ENCODE data around the gene ANKRD24. TPM values are rescaled to one million over a fixed set of nuclear protein-coding genes. Genes with fewer than 3 reads are reported as not detected.
"Not testable (repeated sequence)": the region's sequence is repeated elsewhere in the genome, so short reads cannot be mapped to it uniquely, and the experiment has no call there.

Gene ANKRD24
- polyA plus RNA-seq (2013, experiment 1 of 2), result 0.60 TPM
- 0.64 TPM for polyA plus RNA-seq (2013, experiment 2 of 2)

GRCh38 chr19:4182084-4182810 is at the start of gene ANKRD24, which contains the start of gene SIRT6:
ANKRD24 (plus strand) TSS chr19:4182689; CDS start chr19:4186426, 3,737 bp downstream.
SIRT6 (minus strand) TSS chr19:4182563; CDS start chr19:4182539, 24 bp downstream.
- H3K36me3 ChIP-seq (replicated peaks in 1 of 2; ENCODE audit: control insufficient read depth in 2 of 2, insufficient read depth in 2 of 2, low read length in 2 of 2), result peaks cover 5 to 27% of the 10 kb centered on the region in 2 donors
- H2BK120ac ChIP-seq (ENCODE audit: low read depth, low read length), result no peak within 1 kb of the TSS
- H3K27me3 ChIP-seq (ENCODE audit: control insufficient read depth in 3 of 3, insufficient read depth in 3 of 3, low read depth in 1 of 3, low read length in 3 of 3), result no peaks in the 10 kb centered on the region
- H3K14ac ChIP-seq (ENCODE audit: low read length), result no peak within 1 kb of the TSS
- WGBS, 2 donors (ENCODE audit: extremely low coverage in 2 of 2, insufficient read length in 2 of 2, insufficient replicate concordance in 1 of 2), result no CpG with 5 or more reads among the region's 58 CpGs
- H3K4me3 ChIP-seq (ENCODE audit: low read length in 2 of 2), result peak within 1 kb of the TSS; percentile 88 to 95
- no peak within 1 kb of the TSS for H3K4ac ChIP-seq (ENCODE audit: low read length)
- peak within 1 kb of the TSS; percentile 87 for H3K9ac ChIP-seq (ENCODE audit: low read depth, low read length, poor library complexity)
- no peak within 1 kb of the TSS for H2BK15ac ChIP-seq (ENCODE audit: low read length)
- H3K79me1 ChIP-seq (ENCODE audit: low read depth, low read length), result peaks cover 7% of the 10 kb centered on the region
- peak within 1 kb of the TSS; percentile 93 for H2AFZ ChIP-seq (ENCODE audit: low read length)
- no peaks in the 10 kb centered on the region for H3K9me3 ChIP-seq (replicated peaks in 1 of 2; ENCODE audit: control insufficient read depth in 2 of 2, insufficient read depth in 1 of 2, low read depth in 1 of 2, low read length in 2 of 2)
- H3K27ac ChIP-seq (replicated peaks; ENCODE audit: low read length), result no peak within 1 kb of the TSS
- peaks cover 0 to 7% of the 10 kb centered on the region in 2 donors for H3K4me1 ChIP-seq (ENCODE audit: control insufficient read depth in 2 of 2, insufficient read depth in 1 of 2, low read depth in 1 of 2, low read length in 2 of 2)
- H2BK5ac ChIP-seq (ENCODE audit: low read length), result peak within 1 kb of the TSS; percentile 33
- peak within 1 kb of the TSS; percentile 29 for H3K23ac ChIP-seq (ENCODE audit: low read depth, low read length, poor library complexity)
- H4K8ac ChIP-seq (ENCODE audit: low read depth, low read length), result no peak within 1 kb of the TSS
- peak within 1 kb of the TSS; percentile 71 for H3K18ac ChIP-seq (ENCODE audit: low read length)
- no peak within 1 kb of the TSS for H2BK12ac ChIP-seq (ENCODE audit: low read length)
- peak within 1 kb of the TSS; percentile 67 for H2AK5ac ChIP-seq (ENCODE audit: low read depth, low read length)
- peak within 1 kb of the TSS; percentile 85 for H3K4me2 ChIP-seq (ENCODE audit: insufficient read depth, low read length, poor library complexity, severe bottlenecking)
- DNase-seq (ENCODE audit: low spot score), result peak; percentile 86
- no peak within 1 kb of the TSS for H4K91ac ChIP-seq (ENCODE audit: low read depth, low read length, poor library complexity)

- no peak overlapping the region for H2BK15ac ChIP-seq (ENCODE audit: low read length)
- H3K23ac ChIP-seq (ENCODE audit: low read depth, low read length, poor library complexity), result no peak overlapping the region
- H3K4me2 ChIP-seq (ENCODE audit: insufficient read depth, low read length, poor library complexity, severe bottlenecking), result no peak overlapping the region
- H3K9me3 ChIP-seq (replicated peaks in 1 of 2; ENCODE audit: control insufficient read depth in 2 of 2, insufficient read depth in 1 of 2, low read depth in 1 of 2, low read length in 2 of 2), result no peaks in the 10 kb centered on the region
- no peak overlapping the region for H2BK12ac ChIP-seq (ENCODE audit: low read length)
- H3K27ac ChIP-seq (replicated peaks; ENCODE audit: low read length), result no peak overlapping the region
- no peak overlapping the region for H3K4me3 ChIP-seq (ENCODE audit: low read length in 2 of 2)
- no peak overlapping the region for H4K8ac ChIP-seq (ENCODE audit: low read depth, low read length)
- H3K9ac ChIP-seq (ENCODE audit: low read depth, low read length, poor library complexity), result no peak overlapping the region
- no peak overlapping the region for H2BK5ac ChIP-seq (ENCODE audit: low read length)
- no peaks in the 10 kb centered on the region for H3K79me1 ChIP-seq (ENCODE audit: low read depth, low read length)
- no peak overlapping the region for H3K18ac ChIP-seq (ENCODE audit: low read length)
- peaks cover 0 to 3% of the 10 kb centered on the region in 2 donors for H3K4me1 ChIP-seq (ENCODE audit: control insufficient read depth in 2 of 2, insufficient read depth in 1 of 2, low read depth in 1 of 2, low read length in 2 of 2)
- WGBS, 2 donors (ENCODE audit: extremely low coverage in 2 of 2, insufficient read length in 2 of 2, insufficient replicate concordance in 1 of 2), result no CpG with 5 or more reads among the region's 6 CpGs
- peak overlapping the region; percentile 19 for H2AFZ ChIP-seq (ENCODE audit: low read length)
- no peak for DNase-seq (ENCODE audit: low spot score)
- no peak overlapping the region for H2BK120ac ChIP-seq (ENCODE audit: low read depth, low read length)
- no peaks in the 10 kb centered on the region for H3K27me3 ChIP-seq (ENCODE audit: control insufficient read depth in 3 of 3, insufficient read depth in 3 of 3, low read depth in 1 of 3, low read length in 3 of 3)
- H3K4ac ChIP-seq (ENCODE audit: low read length), result no peak overlapping the region
- H3K14ac ChIP-seq (ENCODE audit: low read length), result no peak overlapping the region
- H2AK5ac ChIP-seq (ENCODE audit: low read depth, low read length), result no peak overlapping the region
- no peak overlapping the region for H4K91ac ChIP-seq (ENCODE audit: low read depth, low read length, poor library complexity)
- H3K36me3 ChIP-seq (replicated peaks in 1 of 2; ENCODE audit: control insufficient read depth in 2 of 2, insufficient read depth in 2 of 2, low read length in 2 of 2), result no peaks in the 10 kb centered on the region
These were observed 48.1 kb upstream of the ANKRD24 start for GRCh38 chr19:4134351-4134750.

- not testable (repeated sequence) for H3K9ac ChIP-seq (ENCODE audit: low read depth, low read length, poor library complexity); H3K27me3 ChIP-seq (ENCODE audit: control insufficient read depth in 3 of 3, insufficient read depth in 3 of 3, low read depth in 1 of 3, low read length in 3 of 3); H2AK5ac ChIP-seq (ENCODE audit: low read depth, low read length); H2BK120ac ChIP-seq (ENCODE audit: low read depth, low read length); DNase-seq (ENCODE audit: low spot score); H3K14ac ChIP-seq (ENCODE audit: low read length); H3K4me2 ChIP-seq (ENCODE audit: insufficient read depth, low read length, poor library complexity, severe bottlenecking); H4K8ac ChIP-seq (ENCODE audit: low read depth, low read length); H3K79me1 ChIP-seq (ENCODE audit: low read depth, low read length); H2BK5ac ChIP-seq (ENCODE audit: low read length); H3K23ac ChIP-seq (ENCODE audit: low read depth, low read length, poor library complexity); H2BK12ac ChIP-seq (ENCODE audit: low read length); H3K4me3 ChIP-seq (ENCODE audit: low read length in 2 of 2); H2AFZ ChIP-seq (ENCODE audit: low read length); H3K18ac ChIP-seq (ENCODE audit: low read length); H3K4ac ChIP-seq (ENCODE audit: low read length); H4K91ac ChIP-seq (ENCODE audit: low read depth, low read length, poor library complexity); H3K9me3 ChIP-seq (replicated peaks in 1 of 2; ENCODE audit: control insufficient read depth in 2 of 2, insufficient read depth in 1 of 2, low read depth in 1 of 2, low read length in 2 of 2); H3K36me3 ChIP-seq (replicated peaks in 1 of 2; ENCODE audit: control insufficient read depth in 2 of 2, insufficient read depth in 2 of 2, low read length in 2 of 2); H3K27ac ChIP-seq (replicated peaks; ENCODE audit: low read length); H2BK15ac ChIP-seq (ENCODE audit: low read length); H3K4me1 ChIP-seq (ENCODE audit: control insufficient read depth in 2 of 2, insufficient read depth in 1 of 2, low read depth in 1 of 2, low read length in 2 of 2)
- WGBS, 2 donors (ENCODE audit: extremely low coverage in 2 of 2, insufficient read length in 2 of 2, insufficient replicate concordance in 1 of 2), result no CpG with 5 or more reads among the region's 9 CpGs
These were observed 47.1 kb upstream of the ANKRD24 start for GRCh38 chr19:4135386-4135785.

- Histone ChIP-seq H3K18ac (ENCODE audit: low read length) (no peak overlapping the region), H3K36me3 (replicated peaks in 1 of 2; ENCODE audit: control insufficient read depth in 2 of 2, insufficient read depth in 2 of 2, low read length in 2 of 2) (no peaks in the 10 kb centered on the region), H4K8ac (ENCODE audit: low read depth, low read length) (no peak overlapping the region), H2BK5ac (ENCODE audit: low read length) (no peak overlapping the region), H2AFZ (ENCODE audit: low read length) (no peak overlapping the region), H3K9me3 (replicated peaks in 1 of 2; ENCODE audit: control insufficient read depth in 2 of 2, insufficient read depth in 1 of 2, low read depth in 1 of 2, low read length in 2 of 2) (no peaks in the 10 kb centered on the region), H2BK15ac (ENCODE audit: low read length) (no peak overlapping the region), H3K4ac (ENCODE audit: low read length) (no peak overlapping the region), H2BK120ac (ENCODE audit: low read depth, low read length) (no peak overlapping the region), H3K27me3 (ENCODE audit: control insufficient read depth in 3 of 3, insufficient read depth in 3 of 3, low read depth in 1 of 3, low read length in 3 of 3) (no peaks in the 10 kb centered on the region), H3K4me3 (ENCODE audit: low read length in 2 of 2) (no peak overlapping the region), H2BK12ac (ENCODE audit: low read length) (no peak overlapping the region), H3K9ac (ENCODE audit: low read depth, low read length, poor library complexity) (no peak overlapping the region), H3K79me1 (ENCODE audit: low read depth, low read length) (no peaks in the 10 kb centered on the region), H3K4me1 (ENCODE audit: control insufficient read depth in 2 of 2, insufficient read depth in 1 of 2, low read depth in 1 of 2, low read length in 2 of 2) (no peaks in the 10 kb centered on the region), H3K27ac (replicated peaks; ENCODE audit: low read length) (no peak overlapping the region), H2AK5ac (ENCODE audit: low read depth, low read length) (no peak overlapping the region), H3K23ac (ENCODE audit: low read depth, low read length, poor library complexity) (no peak overlapping the region), H3K4me2 (ENCODE audit: insufficient read depth, low read length, poor library complexity, severe bottlenecking) (no peak overlapping the region), H4K91ac (ENCODE audit: low read depth, low read length, poor library complexity) (no peak overlapping the region), H3K14ac (ENCODE audit: low read length) (no peak overlapping the region)
- DNase-seq (ENCODE audit: low spot score), result no peak
- WGBS, 2 donors (ENCODE audit: extremely low coverage in 2 of 2, insufficient read length in 2 of 2, insufficient replicate concordance in 1 of 2), result no CpG with 5 or more reads among the region's 8 CpGs
These were observed 45.8 kb upstream of the ANKRD24 start for GRCh38 chr19:4136680-4137088.

Measured in neuronal stem cell (in vitro differentiated cells).